AG09309 (cell line): ENCODE results near the gene ADSS1.
A peak's percentile ranks its signal among the peaks of the same experiment; 100 is the strongest.

ENCODE experiments used
- DNase-seq: peaks from one replicate; pipeline ENCODE4 v3.0.0-alpha.2; 2010; ENCODE audit warnings: low read depth
- H3K4me3 ChIP-seq: 2 replicates; pipeline ENCODE4 v1.5.1; 2011; ENCODE audit warnings: mild to moderate bottlenecking, low read depth, low read length, moderate library complexity; ENCODE audit not compliant: control insufficient read depth
- TF ChIP-seq, protein P1 (sequence below): IDR thresholded peaks from 2 replicates; pipeline ENCODE4 v1.5.1; 2011; ENCODE audit warnings: mild to moderate bottlenecking, low read depth, low read length, inconsistent platforms; ENCODE audit not compliant: insufficient read depth, control insufficient read depth; ENCODE audit errors: missing control alignments

ADSS1 gene

DNA sequence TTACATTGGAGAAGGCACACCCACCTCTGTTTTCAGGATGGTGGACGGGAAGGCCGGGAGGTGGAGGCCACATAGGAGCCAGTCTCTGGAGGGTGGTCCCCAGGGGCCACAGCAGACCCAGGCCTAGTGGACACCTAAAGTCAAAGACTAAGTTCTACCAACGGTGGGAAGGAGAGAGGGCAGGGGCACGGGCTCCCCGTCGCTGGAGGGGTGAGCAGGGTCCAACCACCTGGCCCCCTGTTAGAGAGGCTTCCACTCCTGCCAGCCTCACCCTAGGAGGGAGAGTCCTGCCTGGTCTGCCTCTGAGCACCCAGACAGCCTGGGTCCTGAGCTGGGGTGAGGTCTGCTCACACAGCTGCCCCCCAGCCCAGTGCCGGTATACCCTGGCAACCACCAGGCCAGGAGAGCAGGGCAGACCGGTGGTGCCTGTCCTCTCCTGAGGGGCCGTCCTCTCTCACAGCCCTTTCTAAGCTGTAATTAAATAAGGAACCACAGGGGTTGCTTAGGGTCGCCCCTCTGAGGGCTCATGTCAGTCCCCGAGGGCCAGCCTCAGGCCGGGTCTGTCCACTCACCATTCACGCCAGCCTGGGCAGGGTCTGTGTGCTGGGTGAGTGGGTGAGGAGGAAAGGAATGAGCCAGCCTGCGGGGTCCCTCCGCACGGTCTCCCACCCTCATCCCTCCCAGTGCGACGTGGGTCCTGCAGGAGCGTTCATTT, 32.3 kb upstream of the ADSS1 start:
- TF ChIP-seq, protein P1, sequence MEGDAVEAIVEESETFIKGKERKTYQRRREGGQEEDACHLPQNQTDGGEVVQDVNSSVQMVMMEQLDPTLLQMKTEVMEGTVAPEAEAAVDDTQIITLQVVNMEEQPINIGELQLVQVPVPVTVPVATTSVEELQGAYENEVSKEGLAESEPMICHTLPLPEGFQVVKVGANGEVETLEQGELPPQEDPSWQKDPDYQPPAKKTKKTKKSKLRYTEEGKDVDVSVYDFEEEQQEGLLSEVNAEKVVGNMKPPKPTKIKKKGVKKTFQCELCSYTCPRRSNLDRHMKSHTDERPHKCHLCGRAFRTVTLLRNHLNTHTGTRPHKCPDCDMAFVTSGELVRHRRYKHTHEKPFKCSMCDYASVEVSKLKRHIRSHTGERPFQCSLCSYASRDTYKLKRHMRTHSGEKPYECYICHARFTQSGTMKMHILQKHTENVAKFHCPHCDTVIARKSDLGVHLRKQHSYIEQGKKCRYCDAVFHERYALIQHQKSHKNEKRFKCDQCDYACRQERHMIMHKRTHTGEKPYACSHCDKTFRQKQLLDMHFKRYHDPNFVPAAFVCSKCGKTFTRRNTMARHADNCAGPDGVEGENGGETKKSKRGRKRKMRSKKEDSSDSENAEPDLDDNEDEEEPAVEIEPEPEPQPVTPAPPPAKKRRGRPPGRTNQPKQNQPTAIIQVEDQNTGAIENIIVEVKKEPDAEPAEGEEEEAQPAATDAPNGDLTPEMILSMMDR: no peak
- peak overlapping the region; percentile 68 for H3K4me3 ChIP-seq
- DNase-seq: no peak

DNA sequence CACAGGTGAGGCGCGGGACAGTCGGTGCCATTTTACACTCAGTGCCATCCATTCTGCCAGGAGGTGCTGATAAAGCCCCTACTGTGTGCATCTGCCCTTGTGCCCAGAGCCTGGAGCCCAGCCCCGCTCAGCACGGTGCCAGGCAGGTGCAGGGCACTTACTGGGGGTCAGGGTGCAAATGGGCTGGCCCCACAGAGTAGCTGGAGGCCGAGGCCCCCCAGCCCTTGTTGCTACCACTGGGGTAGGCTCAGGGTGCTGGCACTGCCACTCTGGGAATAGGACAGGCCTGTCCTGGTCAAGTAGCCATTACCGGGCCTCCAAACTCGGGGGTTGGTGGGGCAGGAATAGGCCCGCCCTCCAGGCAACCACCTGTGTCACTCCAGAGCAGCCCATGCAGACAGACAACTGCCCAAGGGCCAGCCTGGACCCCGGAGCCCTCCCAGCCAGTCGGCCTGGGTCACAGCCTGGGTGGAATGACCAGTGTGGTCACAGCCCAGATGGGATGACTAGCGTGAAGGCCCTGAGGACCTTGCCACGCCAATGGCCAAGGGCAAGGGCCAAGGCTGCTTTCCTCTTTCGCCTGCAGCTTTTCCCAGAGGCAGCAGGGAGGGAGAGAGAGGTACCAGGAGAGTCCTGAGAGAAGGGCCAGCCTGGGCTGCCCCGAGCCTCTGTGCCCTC, 31.6 kb upstream of the ADSS1 start:
- H3K4me3 ChIP-seq: no peak overlapping the region
- TF ChIP-seq, protein P1: no peak
- DNase-seq: no peak

- H3K4me3 ChIP-seq: no peak overlapping the region
- DNase-seq: no peak
- TF ChIP-seq, protein P1: no peak
Observed at GRCh38 chr14:104692939-104693315, 31.1 kb upstream of the ADSS1 start.

GRCh38 chr14:104693482-104694431, 30.3 kb upstream of the ADSS1 start:
- H3K4me3 ChIP-seq: no peak overlapping the region
- no peak for DNase-seq
- TF ChIP-seq, protein P1: no peak

GRCh38 chr14:104694475-104694950, 29.5 kb upstream of the ADSS1 start:
- TF ChIP-seq, protein P1: no peak
- H3K4me3 ChIP-seq: no peak overlapping the region
- no peak for DNase-seq

GRCh38 chr14:104694991-104695659, 28.9 kb upstream of the ADSS1 start:
- no peak overlapping the region for H3K4me3 ChIP-seq
- no peak for DNase-seq
- TF ChIP-seq, protein P1: no peak
